GM10248 (cell line): ENCODE data around the gene TASP1.

ENCODE experiments used
- CTCF ChIA-PET: fragments of 300-600 bp; sonication (Branson Sonifier 250); formaldehyde crosslinking; extraction: SDS; loops from one replicate; lab custom pipeline; 2021; ENCODE audit warnings: antibody characterized with exemption; lab: Yijun Ruan, JAX
- POLR2A ChIA-PET: fragments of 350-650 bp; sonication (Branson Sonifier 250); formaldehyde crosslinking; extraction: SDS; loops from one replicate; lab custom pipeline; 2020; ENCODE audit warnings: antibody characterized with exemption; lab: Yijun Ruan, JAX
- DNase-seq: peaks from one replicate; pipeline ENCODE4 v3.0.0; 2012; ENCODE audit errors: extremely low spot score
- TF ChIP-seq, protein P1 (sequence below): IDR thresholded peaks from 2 replicates; pipeline ENCODE4 v1.5.1; 2012; ENCODE audit warnings: mild to moderate bottlenecking, low read depth; ENCODE audit errors: extremely low read depth, missing control alignments, control extremely low read depth

The TASP1 gene

GRCh38 chr20:13638496-13639149, at the start of gene TASP1:
TSS of gene TASP1 (minus strand) at chr20:13638932. CDS start at chr20:13630078, 8,854 bp downstream.
- ChIA-PET POLR2A (no interaction called here), CTCF (interaction anchor here (1.5 kb wide), 1 partner anchor 181 kb away, joined by 3 read pairs; no protein-coding TSS in a partner anchor)
- TF ChIP-seq, protein P1, sequence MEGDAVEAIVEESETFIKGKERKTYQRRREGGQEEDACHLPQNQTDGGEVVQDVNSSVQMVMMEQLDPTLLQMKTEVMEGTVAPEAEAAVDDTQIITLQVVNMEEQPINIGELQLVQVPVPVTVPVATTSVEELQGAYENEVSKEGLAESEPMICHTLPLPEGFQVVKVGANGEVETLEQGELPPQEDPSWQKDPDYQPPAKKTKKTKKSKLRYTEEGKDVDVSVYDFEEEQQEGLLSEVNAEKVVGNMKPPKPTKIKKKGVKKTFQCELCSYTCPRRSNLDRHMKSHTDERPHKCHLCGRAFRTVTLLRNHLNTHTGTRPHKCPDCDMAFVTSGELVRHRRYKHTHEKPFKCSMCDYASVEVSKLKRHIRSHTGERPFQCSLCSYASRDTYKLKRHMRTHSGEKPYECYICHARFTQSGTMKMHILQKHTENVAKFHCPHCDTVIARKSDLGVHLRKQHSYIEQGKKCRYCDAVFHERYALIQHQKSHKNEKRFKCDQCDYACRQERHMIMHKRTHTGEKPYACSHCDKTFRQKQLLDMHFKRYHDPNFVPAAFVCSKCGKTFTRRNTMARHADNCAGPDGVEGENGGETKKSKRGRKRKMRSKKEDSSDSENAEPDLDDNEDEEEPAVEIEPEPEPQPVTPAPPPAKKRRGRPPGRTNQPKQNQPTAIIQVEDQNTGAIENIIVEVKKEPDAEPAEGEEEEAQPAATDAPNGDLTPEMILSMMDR, result no peak
- peak; percentile 96 for DNase-seq

GRCh38 chr20:13687815-13688214, 49.1 kb upstream of the TASP1 start:
- ChIA-PET CTCF (interaction anchor here (1.2 kb wide), 1 partner anchor 10 kb away, joined by 3 read pairs; no protein-coding TSS in a partner anchor), POLR2A (no interaction called here)
- DNase-seq, result no peak
- TF ChIP-seq, protein P1, result no peak

- POLR2A ChIA-PET, result no interaction called here
- TF ChIP-seq, protein P1, result no peak
- DNase-seq, result no peak
- CTCF ChIA-PET, result no interaction called here
Observed at GRCh38 chr20:13685623-13686022, 46.9 kb upstream of the TASP1 start.

- DNase-seq, result peak; percentile 25
- ChIA-PET CTCF (interaction anchor here (1.0 to 1.9 kb wide), 4 partner anchors 10 to 139 kb away, joined by 3 to 6 read pairs (median 4); no protein-coding TSS in a partner anchor), POLR2A (no interaction called here)
- TF ChIP-seq, protein P1, result no peak
Observed at GRCh38 chr20:13684566-13685222, 46.0 kb upstream of the TASP1 start.

DNA sequence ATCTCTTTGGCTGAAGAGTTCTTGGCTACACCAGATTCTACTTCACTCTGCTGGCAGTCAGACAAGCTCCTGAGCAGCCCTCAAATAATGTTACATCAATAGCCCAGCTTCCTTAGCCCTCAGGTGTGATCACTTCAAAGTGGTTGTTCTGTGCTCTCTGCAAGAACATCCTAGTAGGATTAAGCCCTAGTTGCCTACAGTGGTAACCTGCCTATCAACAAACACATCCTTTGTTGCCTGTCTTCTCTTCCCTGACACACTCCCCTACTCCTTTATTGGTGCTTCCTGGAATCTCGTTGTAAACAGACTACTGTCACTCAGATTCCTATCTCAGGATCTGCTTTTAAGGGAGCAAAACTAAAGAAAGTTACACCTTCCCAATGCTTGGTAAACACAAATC, 45.1 kb upstream of the TASP1 start:
- POLR2A ChIA-PET, result no interaction called here
- CTCF ChIA-PET, result interaction anchor here (1.7 to 1.9 kb wide), 2 partner anchors 11 to 21 kb away, joined by 4 to 6 read pairs; no protein-coding TSS in a partner anchor
- TF ChIP-seq, protein P1, result no peak
- no peak for DNase-seq

- ChIA-PET POLR2A (no interaction called here), CTCF (interaction anchor here (1.5 kb wide), 2 partner anchors 20 to 90 kb away, joined by 3 read pairs; no protein-coding TSS in a partner anchor)
- DNase-seq, result peak; percentile 54
- TF ChIP-seq, protein P1, result no peak
Observed at GRCh38 chr20:13681248-13682125, 42.8 kb upstream of the TASP1 start.
